Erythroblast (primary cell): ENCODE data around the gene DNAJC8.

Experiments used
- DNase-seq, 2 experiments: peaks; one replicate each; lab custom pipeline; 2025; lab: John Stamatoyannopoulos, UW
- GATA1 ChIP-seq: IDR thresholded peaks from 2 replicates; pipeline ENCODE4 v1.6.1; 2011; ENCODE audit warnings: low read depth, mild to moderate bottlenecking, control low read depth, low read length, moderate library complexity
- POLR2A ChIP-seq: IDR thresholded peaks from 2 replicates; pipeline ENCODE4 v1.6.1; 2011; ENCODE audit warnings: mild to moderate bottlenecking, low read length

DNAJC8 gene

GRCh38 chr1:28232558-28233263 lies at the start of gene DNAJC8:
Gene DNAJC8, minus strand, starts transcription at chr1:28233029. Its CDS starts 31 bp downstream, at chr1:28232998.
- peak; percentile 95 to 97 for DNase-seq
- TF ChIP-seq POLR2A: peak; percentile 92
- no peak for TF ChIP-seq GATA1

- TF ChIP-seq GATA1: no peak
These were observed 49.0 kb upstream of the DNAJC8 start for GRCh38 chr1:28281608-28282425.

GRCh38 chr1:28280977-28281381 lies 48.1 kb upstream of the DNAJC8 start:
- no peak for DNase-seq
- TF ChIP-seq POLR2A: no peak
- no peak for TF ChIP-seq GATA1

More at GRCh38 chr1:28281608-28282425, 49.0 kb upstream of the DNAJC8 start:
- DNase-seq: no peak

GRCh38 chr1:28280501-28280900 lies 47.7 kb upstream of the DNAJC8 start:
- DNase-seq: no peak
- TF ChIP-seq POLR2A (no peak), GATA1 (no peak)

GRCh38 chr1:28279721-28280120 lies 46.9 kb upstream of the DNAJC8 start:
- TF ChIP-seq GATA1: no peak
- no peak for TF ChIP-seq POLR2A
- DNase-seq: no peak

- DNase-seq: no peak
- no peak for TF ChIP-seq GATA1
These were observed 45.9 kb upstream of the DNAJC8 start for GRCh38 chr1:28278763-28279162.

GRCh38 chr1:28273216-28273860 lies 40.5 kb upstream of the DNAJC8 start:
- TF ChIP-seq POLR2A: no peak
- no peak for TF ChIP-seq GATA1
- no peak for DNase-seq

GRCh38 chr1:28272215-28272852 lies 39.5 kb upstream of the DNAJC8 start:
- TF ChIP-seq GATA1 (no peak), POLR2A (no peak)
- DNase-seq: no peak

GRCh38 chr1:28269529-28269928 lies 36.7 kb upstream of the DNAJC8 start:
- TF ChIP-seq GATA1: no peak
- no peak for TF ChIP-seq POLR2A

GRCh38 chr1:28267633-28268032 lies 34.8 kb upstream of the DNAJC8 start:
- no peak for DNase-seq
- TF ChIP-seq POLR2A: no peak
- no peak for TF ChIP-seq GATA1

More at GRCh38 chr1:28269529-28269928, 36.7 kb upstream of the DNAJC8 start:
- DNase-seq: no peak

GRCh38 chr1:28266920-28267322 lies 34.1 kb upstream of the DNAJC8 start:
- no peak for TF ChIP-seq POLR2A
- TF ChIP-seq GATA1: no peak
- peak in 1 of 2 experiments; percentile 76 for DNase-seq

GRCh38 chr1:28265577-28265976 lies 32.7 kb upstream of the DNAJC8 start:
- TF ChIP-seq GATA1 (no peak), POLR2A (no peak)
- no peak for DNase-seq

- no peak for DNase-seq
- TF ChIP-seq POLR2A: no peak
- no peak for TF ChIP-seq GATA1
These were observed 32.1 kb upstream of the DNAJC8 start for GRCh38 chr1:28264897-28265296.
